HL-60 (cell line): Measurements from ENCODE around the gene KLHL20.

Source experiments
- DNase-seq, 2 experiments: peaks; one replicate each; pipeline ENCODE4 v3.0.0-alpha.2; 2010 to 2020; ENCODE audit warnings: low read depth in 1 of 2, low spot score in 1 of 2
- H3K27ac ChIP-seq: fragments of 250-450 bp; sonication (Bioruptor Pico); replicated peaks from 2 replicates; pipeline ENCODE4 v1.5.1; 2020; ENCODE audit warnings: mild to moderate bottlenecking, moderate library complexity
- H3K27me3 ChIP-seq: fragments of 250-450 bp; sonication (Bioruptor Pico); 2 replicates; pipeline ENCODE4 v1.5.1; 2021; ENCODE audit warnings: mild to moderate bottlenecking, moderate library complexity; ENCODE audit not compliant: insufficient read depth, poor library complexity, severe bottlenecking
- H3K4me3 ChIP-seq: replicated peaks from 2 replicates; pipeline ENCODE4 v1.5.1; 2011; ENCODE audit warnings: mild to moderate bottlenecking, control low read depth, low read length; ENCODE audit not compliant: insufficient read depth
- CTCF ChIP-seq: IDR thresholded peaks from one replicate; pipeline ENCODE4 v1.5.1; 2011; ENCODE audit warnings: low read length, control low read depth, inconsistent platforms; ENCODE audit not compliant: insufficient read depth
- GABPA ChIP-seq: IDR thresholded peaks from 2 replicates; pipeline ENCODE4 v1.6.1; 2012; ENCODE audit warnings: low read depth
- POLR2AphosphoS5 ChIP-seq: IDR thresholded peaks from 2 replicates; pipeline ENCODE4 v1.6.1; 2012; ENCODE audit warnings: low read depth
- REST ChIP-seq: IDR thresholded peaks from 2 replicates; pipeline ENCODE4 v1.6.1; 2012; ENCODE audit warnings: low read depth; ENCODE audit not compliant: insufficient replicate concordance
- SPI1 ChIP-seq: IDR thresholded peaks from 2 replicates; pipeline ENCODE4 v1.6.1; 2012; ENCODE audit warnings: low read depth, mild to moderate bottlenecking, borderline replicate concordance

The KLHL20 gene

GRCh38 chr1:173702736-173703135 is 12.0 kb upstream of the KLHL20 start:
- Histone ChIP-seq H3K27ac (no peak overlapping the region), H3K27me3 (no peaks in the 10 kb centered on the region), H3K4me3 (no peak overlapping the region)
- no peak for TF ChIP-seq SPI1
- TF ChIP-seq GABPA = no peak
- no peak for TF ChIP-seq REST
- TF ChIP-seq POLR2AphosphoS5 = no peak
- no peak for TF ChIP-seq CTCF
- no peak for DNase-seq

- Histone ChIP-seq H3K4me3 (no peak overlapping the region), H3K27ac (no peak overlapping the region), H3K27me3 (no peaks in the 10 kb centered on the region)
- TF ChIP-seq REST (no peak), SPI1 (no peak), GABPA (no peak), POLR2AphosphoS5 (no peak), CTCF (no peak)
- DNase-seq = no peak
Observed at GRCh38 chr1:173705117-173705516, 9.7 kb upstream of the KLHL20 start.

GRCh38 chr1:173708787-173709186 is 6.0 kb upstream of the KLHL20 start:
- no peaks in the 10 kb centered on the region for H3K27me3 ChIP-seq
- no peak for TF ChIP-seq REST
- TF ChIP-seq CTCF = no peak
- no peak for TF ChIP-seq GABPA
- no peak for TF ChIP-seq SPI1
- TF ChIP-seq POLR2AphosphoS5 = no peak
- H3K27ac ChIP-seq = no peak overlapping the region
- no peak overlapping the region for H3K4me3 ChIP-seq
- DNase-seq = no peak
